SK-N-DZ (cell line): Measurements from ENCODE around the gene KCNA10.
"Not testable (repeated sequence)": the region's sequence is repeated elsewhere in the genome, so short reads cannot be mapped to it uniquely, and the experiment has no call there.

Experiments used
- DNase-seq: peaks from one replicate; pipeline ENCODE4 v3.0.0-alpha.2; 2015; ENCODE audit warnings: low spot score

KCNA10 gene

DNA sequence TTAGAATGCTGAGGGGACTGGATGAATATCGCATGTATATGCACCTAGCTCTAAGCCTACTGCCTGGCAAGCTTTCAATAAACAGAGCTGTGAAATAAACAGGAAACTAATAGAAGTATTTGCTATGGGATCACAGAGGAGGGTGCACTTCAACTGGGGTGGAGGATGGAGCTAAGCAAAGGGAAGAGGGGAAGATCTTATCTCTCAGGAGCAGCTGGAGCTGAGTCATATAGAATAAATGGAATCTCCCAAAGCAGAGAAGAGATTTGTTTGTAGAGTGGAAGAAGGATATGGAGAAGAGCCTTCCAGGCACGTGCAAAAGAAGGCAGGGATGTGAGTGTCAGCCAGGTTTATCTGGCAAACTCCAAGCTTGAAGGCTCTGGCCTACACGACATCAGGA is 17.0 kb upstream of the KCNA10 start:
- DNase-seq, result no peak

DNA sequence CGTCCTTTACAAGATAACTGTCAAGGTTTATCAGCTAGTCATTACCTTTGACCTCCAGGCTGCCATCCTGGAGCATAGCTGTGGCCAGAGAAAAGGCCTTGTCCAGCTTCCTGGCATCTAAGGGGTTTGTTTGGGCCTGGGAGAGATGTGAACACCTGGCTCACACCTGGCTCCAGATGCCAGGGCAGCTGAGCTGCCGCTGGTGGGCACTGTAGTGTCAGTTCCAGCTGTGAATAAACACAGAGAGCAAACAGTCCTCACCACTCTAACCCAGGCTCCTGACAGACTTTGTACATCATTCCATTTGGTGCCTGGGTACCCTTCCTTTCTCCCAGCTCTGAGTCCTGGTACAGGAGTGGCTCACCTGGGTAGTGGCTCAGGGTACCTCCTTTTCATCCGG is 14.3 kb upstream of the KCNA10 start:
- DNase-seq, result no peak

GRCh38 chr1:110529011-110529410 is 10.0 kb upstream of the KCNA10 start:
- no peak for DNase-seq

- DNase-seq, result no peak
These were observed 7.3 kb upstream of the KCNA10 start for GRCh38 chr1:110526201-110526780.

GRCh38 chr1:110525249-110525595 is 6.2 kb upstream of the KCNA10 start:
- DNase-seq, result no peak

- peak; percentile 27 for DNase-seq
These were observed 5.6 kb upstream of the KCNA10 start for GRCh38 chr1:110524311-110525248.

- DNase-seq, result no peak
These were observed 4.0 kb upstream of the KCNA10 start for GRCh38 chr1:110523011-110523410.

DNA sequence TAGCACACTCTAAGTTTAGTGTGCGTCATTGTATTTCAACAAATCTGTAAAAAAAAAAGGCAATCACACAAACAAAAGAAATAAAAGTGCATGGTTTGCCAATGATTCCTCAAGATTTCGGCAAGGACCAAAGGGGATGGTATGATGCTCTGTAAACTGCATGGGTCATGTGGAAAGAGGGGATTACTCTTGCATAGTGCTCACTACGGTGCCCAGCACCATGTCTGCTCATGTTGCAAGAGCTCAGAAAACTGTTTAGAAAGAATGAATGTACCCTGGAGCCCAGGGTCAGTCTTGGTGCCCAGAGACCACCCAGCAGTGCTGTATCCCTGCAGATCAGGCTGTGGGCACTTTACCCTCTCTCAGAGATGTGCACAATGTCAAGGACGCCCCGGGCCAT is 3.6 kb upstream of the KCNA10 start:
- DNase-seq, result no peak

- no peak for DNase-seq
These were observed 1.9 kb upstream of the KCNA10 start for GRCh38 chr1:110520827-110521226.

DNA sequence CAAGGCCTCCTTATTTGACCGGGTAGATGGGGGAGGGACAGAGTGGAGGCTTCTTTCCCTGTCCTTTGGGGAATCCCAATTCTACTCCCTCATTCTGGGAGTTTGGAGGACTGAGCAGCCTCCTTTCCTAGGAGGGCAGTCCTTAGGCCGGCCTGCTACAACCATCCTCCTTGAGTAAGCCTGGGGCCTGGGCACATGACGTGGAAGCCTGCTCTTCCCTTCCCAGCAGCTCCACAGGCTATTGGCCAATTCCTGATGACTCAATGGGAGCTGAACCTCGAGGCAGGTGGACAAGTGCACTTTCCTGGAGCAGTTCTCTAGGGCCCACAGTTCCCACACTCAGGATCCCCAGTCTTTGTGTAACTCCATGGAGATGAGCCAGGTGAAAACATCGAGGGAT is 3.1 kb downstream of the KCNA10 start:
- DNase-seq, result no peak

DNA sequence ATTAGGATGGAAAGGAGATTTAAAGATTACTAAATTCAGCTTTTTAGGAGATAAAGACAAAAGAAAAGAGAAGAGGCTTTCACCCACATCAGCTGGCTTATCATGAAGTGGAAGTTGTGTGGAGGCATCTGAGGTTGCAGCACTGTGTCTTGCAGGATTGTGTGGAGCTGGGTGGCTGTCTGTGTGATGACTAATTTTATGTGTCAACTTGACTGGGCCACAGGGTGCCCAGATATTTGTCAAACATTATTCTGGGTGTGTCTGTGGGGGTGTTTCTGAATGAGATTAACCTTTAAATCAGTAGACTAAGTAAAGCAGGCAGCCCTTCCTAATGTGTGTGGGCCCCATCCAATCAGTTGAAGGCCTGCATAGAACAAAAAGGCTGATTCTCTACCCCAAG is 3.9 kb downstream of the KCNA10 start:
- no peak for DNase-seq

DNA sequence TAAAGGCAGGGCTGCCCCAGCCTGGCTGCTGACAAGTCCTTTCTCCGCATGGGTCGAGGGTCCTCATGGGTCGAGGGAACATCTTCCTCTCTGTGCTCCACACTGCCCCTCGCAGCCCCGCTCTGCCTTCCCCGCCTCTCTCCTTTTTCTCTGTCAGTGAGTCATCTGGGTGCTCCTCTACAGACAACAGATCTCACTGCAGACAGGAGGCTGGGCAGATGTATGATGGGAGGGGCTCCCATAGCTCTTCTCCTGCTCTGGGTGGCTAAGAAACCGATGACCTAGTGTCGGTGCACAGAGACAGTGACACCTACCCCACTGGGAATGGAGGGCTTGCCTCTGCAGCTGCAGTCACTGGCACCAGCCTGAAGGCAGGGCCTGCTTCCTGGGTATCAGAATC is 5.5 kb downstream of the KCNA10 start:
- DNase-seq, result peak; percentile 30

DNA sequence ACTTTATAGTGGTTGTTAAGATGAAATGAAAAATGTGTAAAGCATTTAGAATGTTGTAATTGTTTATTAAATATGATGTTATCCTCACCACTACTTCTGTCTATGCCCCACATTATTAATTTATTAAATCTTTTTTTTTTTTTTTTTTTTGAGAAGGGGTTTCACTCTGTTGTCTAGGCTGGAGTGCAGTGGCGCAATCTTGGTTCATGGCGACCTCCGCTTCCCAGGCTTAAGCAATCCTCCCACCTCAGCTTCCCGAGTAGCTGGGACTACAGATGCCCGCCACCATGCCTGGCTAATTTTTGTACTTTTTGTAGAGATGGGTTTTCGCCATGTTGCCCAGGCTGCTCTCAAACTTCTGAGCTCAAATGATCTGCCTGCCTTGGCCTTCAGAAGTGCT is 7.5 kb downstream of the KCNA10 start:
- no peak for DNase-seq

- not testable (repeated sequence) for DNase-seq
These were observed 8.1 kb downstream of the KCNA10 start for GRCh38 chr1:110510921-110511320.

- no peak for DNase-seq
These were observed 9.3 kb downstream of the KCNA10 start for GRCh38 chr1:110509655-110510054.

DNA sequence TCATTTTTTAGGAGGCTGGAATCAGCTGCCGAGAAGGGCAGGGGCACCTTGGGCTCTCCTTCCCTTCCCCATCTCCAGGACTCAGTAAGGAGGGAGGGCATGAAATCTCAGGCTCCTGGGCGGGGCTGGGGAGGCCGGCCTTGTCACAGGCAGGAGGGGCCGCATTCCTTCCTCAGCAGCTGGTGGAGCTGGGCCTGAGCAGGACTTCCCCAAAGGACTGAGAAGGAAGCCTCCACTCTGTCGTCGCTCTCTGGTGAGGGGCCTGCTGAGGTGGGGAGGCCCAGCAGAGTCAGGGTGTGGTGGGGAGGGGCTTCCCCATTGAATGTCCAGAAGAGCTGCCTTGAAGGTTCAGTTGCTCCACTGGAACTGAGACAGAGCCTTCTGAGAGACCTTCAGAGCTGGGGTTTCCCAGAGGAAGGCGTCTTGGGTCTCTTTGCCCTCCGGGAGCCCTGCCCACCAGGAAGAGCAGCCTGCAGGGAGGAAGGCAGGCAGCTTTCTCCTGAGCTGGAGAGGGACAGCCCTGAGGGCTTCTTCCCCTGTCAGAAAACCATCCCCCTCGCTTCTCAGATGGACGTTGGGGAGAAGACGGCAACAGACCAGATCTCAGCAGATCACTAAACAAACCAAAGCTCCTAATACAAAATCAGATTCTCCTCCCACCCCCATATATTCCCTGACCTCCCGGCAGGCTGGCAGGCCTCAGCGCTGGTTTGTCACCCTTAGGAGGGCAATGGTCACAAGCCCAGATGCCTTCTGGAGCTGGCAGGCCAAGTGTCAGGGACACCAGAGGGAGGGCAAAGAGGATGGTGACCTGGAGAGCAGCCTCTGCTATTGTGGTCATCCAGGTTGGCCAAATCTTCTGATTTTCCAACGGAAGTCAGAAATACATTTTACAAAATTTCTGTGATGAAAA is 10.7 kb downstream of the KCNA10 start:
- DNase-seq, result no peak

GRCh38 chr1:110506541-110506940 is 12.4 kb downstream of the KCNA10 start:
- no peak for DNase-seq

- no peak for DNase-seq
These were observed 13.4 kb downstream of the KCNA10 start for GRCh38 chr1:110505596-110505995.

DNA sequence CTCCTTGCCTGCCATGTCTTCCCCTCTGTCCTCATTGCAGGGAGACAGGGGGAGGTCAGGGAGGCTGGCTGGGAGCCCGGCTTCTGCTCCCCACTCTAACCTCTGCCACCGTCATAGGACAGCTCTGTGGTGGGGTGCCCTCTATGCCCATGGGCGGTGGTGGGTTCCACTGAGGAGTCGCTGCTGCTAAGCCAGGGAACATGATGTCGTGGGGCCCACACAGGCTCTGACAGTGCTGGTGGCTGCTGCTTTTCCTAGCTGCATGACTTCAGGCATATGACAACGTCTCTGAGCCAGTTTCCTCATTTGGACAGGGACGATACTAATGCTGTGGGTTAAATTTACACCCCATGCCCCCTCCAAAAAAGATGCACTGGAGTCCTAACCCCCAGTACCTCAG is 14.7 kb downstream of the KCNA10 start:
- DNase-seq, result no peak

DNA sequence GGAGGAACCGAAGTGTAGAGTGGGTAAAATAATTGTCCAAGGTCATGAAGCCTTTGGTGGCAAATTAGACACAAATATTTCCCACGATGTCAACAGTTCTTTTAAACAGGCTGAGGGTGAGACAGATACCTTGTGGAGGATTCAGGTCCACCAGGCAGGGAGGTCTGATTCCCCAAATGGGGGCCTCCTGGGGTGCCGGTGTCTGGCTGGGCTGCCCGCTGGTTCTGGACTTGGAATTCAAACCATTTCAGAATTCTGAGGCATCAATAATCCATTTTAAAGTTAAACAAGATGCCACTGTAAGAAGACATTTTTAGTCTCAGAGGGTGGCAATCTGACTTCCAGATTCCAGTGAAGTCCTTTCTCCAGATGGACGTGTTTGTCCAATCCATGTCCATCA is 15.5 kb downstream of the KCNA10 start:
- no peak for DNase-seq

- no peak for DNase-seq
These were observed 16.4 kb downstream of the KCNA10 start for GRCh38 chr1:110502402-110503151.
